ENCODE results near the gene ARHGAP12.

GRCh38 chr10:31756101-31756728, 172.4 kb downstream of the ARHGAP12 start:
- TF ChIP-seq CTCF (IDR thresholded peaks at IDR 0.05) (no peak), ZFX (IDR thresholded peaks at IDR 0.05; ENCODE audit: borderline replicate concordance) (no peak)
